NCI-H2196 (cell line): Measurements from ENCODE around the gene AUTS2.

ENCODE experiments used
- DNase-seq: peaks from one replicate; lab custom pipeline; 2025; ENCODE audit not compliant: unreplicated experiment; lab: John Stamatoyannopoulos, UW

The AUTS2 gene

DNA sequence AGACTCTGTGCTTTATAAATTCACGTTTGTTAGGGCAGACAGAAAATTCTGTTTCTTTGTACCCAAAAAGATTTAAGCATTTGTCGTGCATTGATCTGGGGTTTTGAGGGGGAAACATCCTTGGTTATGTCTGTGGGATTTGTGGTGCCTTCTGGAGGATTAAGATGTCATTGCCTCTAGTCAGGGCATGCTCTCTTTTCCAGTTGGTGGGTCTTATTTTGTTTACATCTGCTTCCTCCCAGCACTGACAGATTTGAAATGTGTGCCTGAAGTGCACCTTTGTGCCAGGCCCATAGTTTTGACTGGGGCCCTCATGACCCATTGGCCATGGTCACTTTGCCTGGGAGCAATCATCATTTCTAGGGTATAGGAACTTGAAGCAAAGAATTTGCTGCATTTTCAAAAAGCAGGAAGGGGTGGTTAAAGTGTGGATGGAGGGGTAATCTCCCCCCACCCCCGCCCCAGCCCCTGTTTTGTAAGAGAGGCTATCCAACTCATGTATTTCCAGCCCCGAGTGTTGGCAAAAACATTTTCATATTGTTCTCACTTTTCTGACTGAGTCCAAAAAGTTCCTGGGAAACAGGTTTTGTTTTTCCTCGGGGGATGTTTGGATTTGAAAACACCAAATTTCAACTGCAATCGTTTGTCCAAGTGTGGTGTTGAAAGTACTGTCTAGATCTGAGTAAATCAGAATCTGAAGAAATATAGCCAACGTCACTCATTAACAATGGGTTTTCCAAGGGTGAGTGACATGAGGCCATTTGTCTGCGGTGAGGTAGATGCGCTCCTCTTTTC is 1145.5 kb downstream of the AUTS2 start:
- DNase-seq = no peak

DNA sequence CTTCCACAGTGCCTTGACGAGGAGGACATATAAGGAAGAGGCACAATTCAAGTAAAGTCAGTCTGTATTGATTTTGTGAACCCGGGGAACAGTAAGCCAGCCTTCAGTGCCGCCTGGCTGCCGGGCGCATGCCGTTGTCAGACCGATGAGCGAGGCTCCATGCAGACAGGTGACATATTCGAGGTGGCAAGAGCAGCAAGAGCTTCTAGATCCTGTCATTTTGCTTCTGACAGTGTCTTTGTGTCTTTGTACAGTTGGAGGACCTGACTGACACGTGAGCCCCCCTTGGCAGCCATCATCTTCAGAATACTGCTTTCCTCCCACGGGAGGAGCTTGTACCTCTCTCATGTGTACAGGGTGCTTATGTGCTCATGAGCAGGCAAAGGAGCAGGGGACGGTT is 1146.2 kb downstream of the AUTS2 start:
- DNase-seq = no peak

DNA sequence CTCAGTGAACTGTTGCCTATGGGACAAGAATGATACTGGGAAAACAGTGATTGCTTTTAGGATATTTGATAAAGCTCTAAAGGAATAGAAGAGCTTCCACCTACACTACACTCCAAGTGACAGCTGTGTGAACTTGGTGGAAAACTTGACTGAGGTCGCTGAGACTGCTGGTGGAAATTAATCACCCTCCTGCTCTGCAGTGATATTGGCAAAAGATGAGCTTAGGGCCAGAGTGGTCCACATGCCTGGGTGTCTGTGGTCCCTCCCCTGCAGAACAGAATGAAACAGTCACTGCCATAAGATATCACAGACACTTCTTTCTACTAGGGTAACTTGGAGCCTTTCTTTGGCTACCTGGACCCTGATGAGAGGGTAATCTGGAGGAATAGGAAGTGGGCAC is 1151.6 kb downstream of the AUTS2 start:
- DNase-seq = no peak

DNA sequence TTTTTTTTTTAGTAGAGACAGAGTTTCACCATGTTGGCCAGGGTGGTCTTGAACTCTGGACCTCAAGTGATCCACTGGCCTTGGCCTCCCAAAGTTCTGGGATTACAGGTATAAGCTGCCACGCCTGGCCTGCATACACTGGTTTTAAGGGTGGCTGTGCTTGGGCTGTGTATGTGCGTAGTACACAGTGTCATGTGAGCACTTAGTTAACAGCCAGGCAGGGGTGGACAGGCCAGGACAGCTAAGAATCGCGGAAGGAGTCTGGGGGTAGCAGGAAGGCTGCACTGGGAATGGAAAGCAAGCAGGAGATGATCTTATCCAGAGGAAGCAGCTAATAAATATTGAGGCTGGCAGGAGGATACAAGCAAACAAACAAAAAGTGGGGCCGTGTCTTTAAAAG is 1153.6 kb downstream of the AUTS2 start:
- no peak for DNase-seq

DNA sequence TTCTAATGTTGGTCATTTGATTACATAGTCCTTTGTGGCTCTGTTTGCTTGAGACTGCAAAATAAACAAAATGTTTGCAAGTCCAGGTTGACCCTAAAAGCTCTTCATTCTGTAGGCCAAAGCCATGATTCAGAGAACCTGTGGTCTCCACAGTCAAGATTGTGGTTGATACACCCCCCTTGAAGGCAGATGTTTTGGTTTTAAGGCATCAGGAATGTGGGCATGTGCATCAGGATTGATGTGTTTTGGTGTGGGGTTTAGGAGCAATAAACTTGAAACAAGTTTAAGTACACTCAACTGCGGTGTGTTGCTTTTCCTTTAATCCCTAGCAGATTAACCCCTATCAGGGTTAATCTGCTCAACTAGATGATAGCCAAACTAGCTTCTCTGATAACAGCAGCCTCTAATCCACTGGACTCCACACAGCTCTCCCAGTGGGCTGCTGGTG is 1154.5 kb downstream of the AUTS2 start:
- peak; percentile 32 for DNase-seq

GRCh38 chr7:70756789-70757188 is 1158.5 kb downstream of the AUTS2 start:
- DNase-seq = no peak

- no peak for DNase-seq
These were observed 1160.4 kb downstream of the AUTS2 start for GRCh38 chr7:70758646-70759045.

- no peak for DNase-seq
These were observed 1161.4 kb downstream of the AUTS2 start for GRCh38 chr7:70759674-70760073.

DNA sequence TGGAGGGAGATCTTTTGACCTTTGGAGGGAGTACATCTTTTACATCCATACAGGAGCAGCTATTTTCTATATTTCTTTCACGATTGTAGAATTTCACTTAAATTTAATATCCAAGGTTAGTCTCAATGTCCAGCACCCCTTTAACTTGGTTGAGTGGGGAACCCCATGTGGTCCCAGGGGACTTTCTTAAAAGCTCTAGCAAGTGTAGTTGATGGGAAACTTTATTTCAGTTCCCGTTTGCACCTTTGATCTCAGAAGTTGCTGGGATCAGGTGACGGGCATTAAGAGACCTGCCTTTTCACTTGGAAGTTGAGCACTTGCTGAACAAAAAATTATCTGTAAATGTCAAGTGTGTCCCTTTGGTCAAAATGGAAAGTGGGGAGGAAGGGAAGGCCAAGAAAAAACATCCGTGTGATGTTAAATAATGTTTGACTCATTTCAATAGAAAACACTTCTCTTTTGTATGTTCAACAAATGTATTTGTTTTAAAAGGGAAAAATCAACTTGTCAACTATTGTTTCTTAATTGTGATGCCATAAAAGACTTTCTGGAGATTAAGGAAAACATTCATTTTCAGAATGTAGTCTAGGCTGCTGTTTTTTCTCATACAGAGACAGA is 1163.5 kb downstream of the AUTS2 start:
- DNase-seq = no peak

- no peak for DNase-seq
These were observed 1164.4 kb downstream of the AUTS2 start for GRCh38 chr7:70762696-70763095.

DNA sequence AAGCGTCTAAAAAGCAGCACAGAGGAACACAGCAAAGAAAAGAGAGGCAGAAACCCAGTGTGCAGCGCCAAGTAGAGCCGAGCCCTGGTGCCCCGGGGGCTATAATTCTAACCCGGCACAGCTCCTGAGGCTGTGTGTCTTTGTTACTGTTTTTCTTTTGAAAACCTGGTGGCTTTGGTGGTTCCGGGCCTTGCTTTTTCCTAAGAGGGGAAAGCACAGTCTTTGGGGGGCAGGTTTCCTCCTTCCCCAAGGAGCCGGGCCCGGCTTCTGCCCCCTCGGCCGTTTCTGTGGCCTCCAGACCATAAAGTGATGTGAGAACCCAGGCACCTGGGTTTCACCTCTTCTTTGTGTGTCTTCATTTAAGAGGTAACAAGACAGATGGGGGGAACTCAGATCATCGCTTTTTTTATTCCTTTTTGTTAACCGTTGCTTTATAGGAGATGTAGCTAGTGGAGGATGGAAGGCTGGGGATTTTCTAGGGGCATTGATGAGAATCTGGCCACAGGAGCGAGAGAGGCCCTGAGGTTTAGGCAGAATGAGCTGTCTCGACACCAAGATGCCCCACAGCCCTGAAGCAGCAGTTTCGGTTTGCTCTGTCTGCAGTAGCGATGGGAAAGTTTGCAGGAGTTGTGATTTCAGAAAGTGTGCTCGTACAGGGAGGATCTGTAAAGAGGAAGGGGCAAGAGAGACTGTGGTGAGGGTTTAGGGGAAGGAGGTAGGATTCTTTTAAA is 1165.9 kb downstream of the AUTS2 start:
- DNase-seq = no peak

DNA sequence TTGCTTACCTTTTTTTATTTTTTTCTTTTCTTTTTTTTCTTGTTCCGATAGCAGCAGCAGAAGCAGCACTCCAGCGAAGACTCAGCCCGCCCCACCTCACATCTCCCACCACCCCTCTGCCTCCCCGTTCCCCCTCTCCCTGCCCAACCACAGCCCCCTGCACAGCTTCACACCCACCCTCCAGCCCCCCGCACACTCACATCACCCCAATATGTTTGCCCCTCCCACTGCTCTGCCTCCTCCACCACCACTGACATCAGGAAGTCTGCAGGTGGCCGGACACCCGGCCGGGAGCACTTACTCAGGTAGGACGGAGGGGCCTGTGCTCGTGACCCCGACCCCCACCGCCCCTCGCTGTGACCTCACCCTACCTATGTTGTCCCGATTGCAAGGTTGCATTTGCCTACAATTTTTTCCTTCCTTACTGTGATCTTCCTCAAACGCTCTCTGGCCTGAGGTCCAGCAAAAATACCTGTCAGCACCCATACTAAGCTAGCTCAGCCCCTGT is 1166.5 kb downstream of the AUTS2 start:
- no peak for DNase-seq

- no peak for DNase-seq
These were observed 1167.4 kb downstream of the AUTS2 start for GRCh38 chr7:70765651-70766050.

GRCh38 chr7:70766109-70766508 is 1167.8 kb downstream of the AUTS2 start:
- no peak for DNase-seq

- DNase-seq = no peak
These were observed 1168.4 kb downstream of the AUTS2 start for GRCh38 chr7:70766694-70767093.

DNA sequence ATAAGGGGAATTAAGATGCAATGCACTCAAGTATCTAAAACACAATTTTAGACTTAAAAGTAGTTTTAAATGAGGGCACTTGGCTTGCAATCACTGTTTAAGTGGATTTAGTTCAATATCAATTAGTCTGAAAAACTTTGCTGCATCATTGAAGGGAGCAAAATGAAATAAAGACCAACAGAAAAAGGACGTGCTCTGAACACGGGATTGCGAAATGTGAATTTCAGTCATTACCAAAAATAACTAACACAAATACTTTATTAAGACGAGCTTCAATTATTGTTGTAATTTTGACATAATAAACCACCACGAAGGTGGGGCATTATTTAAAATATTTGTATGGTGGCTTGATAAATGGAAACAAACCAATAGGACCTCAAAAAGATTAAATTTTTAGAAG is 1171.9 kb downstream of the AUTS2 start:
- DNase-seq = no peak

DNA sequence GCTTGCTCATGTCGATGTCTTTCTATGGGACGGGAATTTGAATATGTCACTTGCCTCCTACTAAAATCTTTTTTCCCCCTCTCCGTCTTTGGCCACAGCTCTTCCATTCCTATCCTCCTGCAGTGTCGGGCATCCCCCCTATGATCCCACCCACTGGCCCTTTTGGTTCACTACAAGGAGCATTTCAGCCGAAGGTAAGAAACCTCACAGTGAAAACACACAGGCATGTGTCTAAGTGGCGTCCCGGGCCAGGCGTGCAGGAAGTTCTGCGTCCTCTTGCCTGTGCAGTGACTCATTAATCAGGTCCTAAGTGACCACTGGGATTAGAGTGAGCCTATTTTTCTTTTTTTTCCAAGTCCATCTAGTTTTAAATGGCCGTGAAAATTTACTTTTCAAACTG is 1173.2 kb downstream of the AUTS2 start:
- no peak for DNase-seq

DNA sequence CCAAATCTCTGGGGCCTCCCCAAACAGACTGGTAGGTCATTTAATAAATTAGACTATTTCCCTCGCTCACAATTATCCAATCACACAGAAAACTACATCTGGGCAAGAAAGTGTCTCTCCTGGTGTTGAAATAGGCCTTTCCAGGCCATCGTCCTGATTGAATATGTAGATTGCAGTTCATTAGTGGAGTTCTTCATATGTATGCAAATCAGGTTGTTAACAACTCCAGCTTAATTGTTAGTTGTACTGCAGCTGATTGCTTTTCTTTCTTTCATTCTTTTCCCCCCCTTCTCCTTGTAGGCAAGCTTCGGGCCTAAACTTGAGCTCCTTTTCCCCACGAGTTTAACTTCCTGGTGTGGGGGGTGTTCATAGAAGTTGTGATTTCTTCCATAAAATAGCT is 1174.6 kb downstream of the AUTS2 start:
- DNase-seq = no peak

GRCh38 chr7:70773406-70773805 is 1175.1 kb downstream of the AUTS2 start:
- no peak for DNase-seq

DNA sequence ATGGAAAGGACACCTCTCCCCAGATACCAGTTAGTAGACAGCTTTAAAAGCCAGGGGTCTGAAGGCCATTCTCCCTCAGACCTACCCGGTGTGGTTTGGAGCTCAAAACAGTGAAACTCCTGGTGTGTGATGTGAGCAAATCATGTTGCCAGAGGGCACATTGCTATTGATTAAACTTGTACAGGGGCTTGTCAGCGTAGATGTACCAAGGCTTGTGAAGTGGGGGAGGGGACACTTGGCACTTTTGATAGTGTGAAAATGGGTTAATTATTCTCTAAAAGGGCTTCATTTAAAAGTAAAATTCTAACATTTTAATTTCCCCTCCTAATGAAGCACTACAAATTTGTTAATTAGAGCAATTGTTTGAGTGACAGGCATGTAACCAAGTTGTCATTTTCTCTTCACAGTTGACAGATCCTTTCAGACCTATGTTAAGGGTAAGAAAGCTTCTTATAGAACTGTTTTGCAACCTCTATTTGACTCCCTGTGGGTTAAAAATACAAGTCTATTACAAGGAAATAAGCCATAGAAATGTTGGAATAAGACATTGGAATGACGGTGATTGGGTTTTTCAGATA is 1176.8 kb downstream of the AUTS2 start:
- no peak for DNase-seq

GRCh38 chr7:70775570-70776156 is 1177.4 kb downstream of the AUTS2 start:
- no peak for DNase-seq
